Stimulated activated CD8-positive, alpha-beta memory T cell treated with anti-CD3 and anti-CD28 coated beads, Interleukin-12 subunit alpha, Interleukin-12 subunit beta, amount 100 ng/mL, for 1 hour (primary cell): ENCODE results near the gene EMCN.
"Not testable (repeated sequence)": the region's sequence is repeated elsewhere in the genome, so short reads cannot be mapped to it uniquely, and the experiment has no call there.

Experiments
- DNase-seq: peaks from one replicate; pipeline ENCODE4 v3.0.0-alpha.2; 2020; ENCODE audit warnings: low read depth

The EMCN gene

GRCh38 chr4:100517864-100518341, at the start of gene EMCN:
EMCN (minus strand) TSS chr4:100518022; CDS start chr4:100517914, 108 bp downstream.
- DNase-seq, result no peak

GRCh38 chr4:100566396-100566795, 48.6 kb upstream of the EMCN start:
- DNase-seq, result no peak

- DNase-seq, result no peak
Measured at GRCh38 chr4:100557306-100557705, 39.5 kb upstream of the EMCN start.

GRCh38 chr4:100555611-100556337, 38.0 kb upstream of the EMCN start:
- no peak for DNase-seq

GRCh38 chr4:100548200-100548560, 30.4 kb upstream of the EMCN start:
- DNase-seq, result no peak

GRCh38 chr4:100547541-100548199, 29.8 kb upstream of the EMCN start:
- no peak for DNase-seq

- DNase-seq, result no peak
Measured at GRCh38 chr4:100545427-100545826, 27.6 kb upstream of the EMCN start.

- DNase-seq, result no peak
Measured at GRCh38 chr4:100540131-100540530, 22.3 kb upstream of the EMCN start.

- no peak for DNase-seq
Measured at GRCh38 chr4:100539706-100540105, 21.9 kb upstream of the EMCN start.

- DNase-seq, result no peak
Measured at GRCh38 chr4:100533741-100534140, 15.9 kb upstream of the EMCN start.

- not testable (repeated sequence) for DNase-seq
Measured at GRCh38 chr4:100530161-100530560, 12.3 kb upstream of the EMCN start.

GRCh38 chr4:100525686-100526085, 7.9 kb upstream of the EMCN start:
- DNase-seq, result no peak

GRCh38 chr4:100519205-100519604, 1.4 kb upstream of the EMCN start:
- DNase-seq, result no peak

GRCh38 chr4:100516225-100516624, 1.6 kb downstream of the EMCN start:
- DNase-seq, result no peak

- no peak for DNase-seq
Measured at GRCh38 chr4:100511896-100512295, 5.9 kb downstream of the EMCN start.

- no peak for DNase-seq
Measured at GRCh38 chr4:100510551-100510950, 7.3 kb downstream of the EMCN start.

GRCh38 chr4:100509386-100509785, 8.4 kb downstream of the EMCN start:
- DNase-seq, result no peak

GRCh38 chr4:100508691-100509090, 9.1 kb downstream of the EMCN start:
- DNase-seq, result no peak

GRCh38 chr4:100504086-100504874, 13.5 kb downstream of the EMCN start:
- no peak for DNase-seq

GRCh38 chr4:100497791-100498190, 20.0 kb downstream of the EMCN start:
- no peak for DNase-seq

GRCh38 chr4:100495074-100495473, 22.7 kb downstream of the EMCN start:
- DNase-seq, result no peak

GRCh38 chr4:100494166-100494565, 23.7 kb downstream of the EMCN start:
- no peak for DNase-seq

GRCh38 chr4:100493756-100494155, 24.1 kb downstream of the EMCN start:
- no peak for DNase-seq
